Peyer's patch (tissue), 4 donors: Measurements from ENCODE around the gene STUM.

Experiments
- CTCF ChIP-seq, 6 experiments: fragments of 450-650 bp in 4 of 6; fragments of 200-600 bp in 2 of 6; sonication (generic) in 1 of 6; IDR thresholded peaks; one replicate each; pipeline ENCODE4 v1.5.1; 2017 to 2019; ENCODE audit warnings: antibody characterized with exemption in 6 of 6, mild to moderate bottlenecking in 3 of 6, moderate library complexity in 1 of 6
- POLR2A ChIP-seq, 2 donors: fragments of 450-650 bp; IDR thresholded peaks; one replicate each; pipeline ENCODE4 v1.5.1; 2017; ENCODE audit warnings: antibody characterized with exemption in 2 of 2, mild to moderate bottlenecking in 2 of 2, moderate library complexity in 2 of 2

- TF ChIP-seq POLR2A (IDR thresholded peaks at IDR 0.05) (no peak), CTCF (IDR thresholded peaks at IDR 0.05) (no peak)
Observed at GRCh38 chr1:226541231-226541630, 7.3 kb upstream of the STUM start.
